K562 (cell line): Measurements from ENCODE around the gene FCGBP.
"Not testable (repeated sequence)": the region's sequence is repeated elsewhere in the genome, so short reads cannot be mapped to it uniquely, and the experiment has no call there.

Experiments
- CHD4 ChIP-seq: fragments of 200-600 bp; sonication (generic); IDR thresholded peaks from 3 replicates; pipeline ENCODE4 v1.6.1; 2012; ENCODE audit warnings: low read depth, mild to moderate bottlenecking, mixed read lengths, low read length, inconsistent platforms; ENCODE audit not compliant: insufficient read depth, insufficient replicate concordance, poor library complexity, severe bottlenecking
- FOXA1 ChIP-seq: fragments of 450-650 bp; IDR thresholded peaks from 2 replicates; pipeline ENCODE4 v1.6.1; 2016; ENCODE audit warnings: mild to moderate bottlenecking, borderline replicate concordance
- MECOM ChIP-seq: fragments of 250-450 bp; sonication (Bioruptor Pico); IDR thresholded peaks from 2 replicates; pipeline ENCODE4 v1.8.0; 2022; ENCODE audit warnings: inconsistent platforms
- MTA1 ChIP-seq: fragments of 450-650 bp; IDR thresholded peaks from 2 replicates; pipeline ENCODE4 v1.6.1; 2017; ENCODE audit warnings: borderline replicate concordance
- TARDBP ChIP-seq: fragments of 450-650 bp; IDR thresholded peaks from 2 replicates; pipeline ENCODE4 v1.6.1; 2016
- ZNF444 ChIP-seq: fragments of 250-450 bp; sonication (Bioruptor Pico); IDR thresholded peaks from 2 replicates; pipeline ENCODE4 v1.4.0; 2020; ENCODE audit warnings: mild to moderate bottlenecking, moderate library complexity
- TF ChIP-seq, protein P1 (sequence below): fragments of 450-650 bp; formaldehyde crosslinking; IDR thresholded peaks from 2 replicates; pipeline ENCODE4 v1.4.0; 2022; ENCODE audit warnings: mild to moderate bottlenecking, moderate library complexity

GRCh38 chr19:39892506-39892902, 41.9 kb downstream of the FCGBP start:
- not testable (repeated sequence) for TF ChIP-seq MECOM (CRISPR knock-in tag); MTA1; CHD4; TARDBP; FOXA1; ZNF444 (CRISPR knock-in tag)
- TF ChIP-seq, protein P1, sequence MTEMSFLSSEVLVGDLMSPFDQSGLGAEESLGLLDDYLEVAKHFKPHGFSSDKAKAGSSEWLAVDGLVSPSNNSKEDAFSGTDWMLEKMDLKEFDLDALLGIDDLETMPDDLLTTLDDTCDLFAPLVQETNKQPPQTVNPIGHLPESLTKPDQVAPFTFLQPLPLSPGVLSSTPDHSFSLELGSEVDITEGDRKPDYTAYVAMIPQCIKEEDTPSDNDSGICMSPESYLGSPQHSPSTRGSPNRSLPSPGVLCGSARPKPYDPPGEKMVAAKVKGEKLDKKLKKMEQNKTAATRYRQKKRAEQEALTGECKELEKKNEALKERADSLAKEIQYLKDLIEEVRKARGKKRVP (CRISPR knock-in tag), result not testable (repeated sequence)
